Measurements from ENCODE around the gene LRP1B.

The LRP1B gene

DNA sequence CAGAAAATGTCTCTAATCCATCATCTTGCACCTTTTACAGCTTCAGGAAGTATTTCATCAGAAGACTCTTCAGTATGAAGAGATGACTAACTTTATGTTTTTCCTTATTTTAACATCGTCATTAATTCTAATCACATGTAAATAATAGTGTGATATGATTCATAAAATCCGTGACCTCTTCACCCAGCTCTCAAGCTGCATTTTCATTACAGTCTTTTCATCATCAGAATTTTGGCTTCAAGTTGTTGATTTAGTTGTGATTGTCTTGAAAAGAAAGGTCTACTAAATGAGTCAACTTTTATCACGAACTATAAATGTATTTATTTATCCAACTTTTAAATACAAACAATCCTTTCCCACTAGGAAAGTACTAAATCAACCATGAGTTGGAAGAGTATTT, 410.3 kb downstream of the LRP1B start:
- TF ChIP-seq TEAD4 (IDR thresholded peaks at IDR 0.05), result no peak
- TF ChIP-seq, protein P1, sequence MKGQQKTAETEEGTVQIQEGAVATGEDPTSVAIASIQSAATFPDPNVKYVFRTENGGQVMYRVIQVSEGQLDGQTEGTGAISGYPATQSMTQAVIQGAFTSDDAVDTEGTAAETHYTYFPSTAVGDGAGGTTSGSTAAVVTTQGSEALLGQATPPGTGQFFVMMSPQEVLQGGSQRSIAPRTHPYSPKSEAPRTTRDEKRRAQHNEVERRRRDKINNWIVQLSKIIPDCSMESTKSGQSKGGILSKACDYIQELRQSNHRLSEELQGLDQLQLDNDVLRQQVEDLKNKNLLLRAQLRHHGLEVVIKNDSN (IDR thresholded peaks at IDR 0.05), result no peak
- no peak for TF ChIP-seq NFIC (IDR thresholded peaks at IDR 0.05)
- TF ChIP-seq CREB1 (IDR thresholded peaks at IDR 0.05; ENCODE audit: low read depth), result no peak
- TF ChIP-seq YY1 (IDR thresholded peaks at IDR 0.05; ENCODE audit: low read depth), result no peak
- no peak for TF ChIP-seq RAD21 (IDR thresholded peaks at IDR 0.05; ENCODE audit: low read depth)
- no peak for TF ChIP-seq CEBPB (IDR thresholded peaks at IDR 0.05)

DNA sequence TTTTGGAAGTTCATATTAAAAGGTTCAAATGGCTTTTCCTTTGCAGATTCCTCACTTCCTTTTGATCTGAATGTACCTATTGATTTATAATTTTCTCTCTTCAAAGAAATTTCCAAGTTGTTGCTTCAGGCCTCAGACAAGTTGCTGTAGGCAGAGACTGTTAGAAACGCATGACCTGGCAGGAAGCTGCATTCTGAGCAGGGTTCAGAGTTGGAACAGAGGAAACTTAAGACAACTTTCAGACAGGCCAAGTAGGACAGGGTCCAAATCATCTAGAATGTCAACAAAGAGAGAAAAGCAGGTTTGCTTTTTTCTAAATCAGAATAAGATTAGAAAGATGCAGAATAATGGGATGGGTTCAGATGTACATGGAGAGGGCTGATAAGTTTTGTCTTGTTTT, 416.3 kb downstream of the LRP1B start:
- no peak for TF ChIP-seq CEBPB (IDR thresholded peaks at IDR 0.05)
- TF ChIP-seq CREB1 (IDR thresholded peaks at IDR 0.05; ENCODE audit: low read depth), result no peak
- TF ChIP-seq, protein P2, sequence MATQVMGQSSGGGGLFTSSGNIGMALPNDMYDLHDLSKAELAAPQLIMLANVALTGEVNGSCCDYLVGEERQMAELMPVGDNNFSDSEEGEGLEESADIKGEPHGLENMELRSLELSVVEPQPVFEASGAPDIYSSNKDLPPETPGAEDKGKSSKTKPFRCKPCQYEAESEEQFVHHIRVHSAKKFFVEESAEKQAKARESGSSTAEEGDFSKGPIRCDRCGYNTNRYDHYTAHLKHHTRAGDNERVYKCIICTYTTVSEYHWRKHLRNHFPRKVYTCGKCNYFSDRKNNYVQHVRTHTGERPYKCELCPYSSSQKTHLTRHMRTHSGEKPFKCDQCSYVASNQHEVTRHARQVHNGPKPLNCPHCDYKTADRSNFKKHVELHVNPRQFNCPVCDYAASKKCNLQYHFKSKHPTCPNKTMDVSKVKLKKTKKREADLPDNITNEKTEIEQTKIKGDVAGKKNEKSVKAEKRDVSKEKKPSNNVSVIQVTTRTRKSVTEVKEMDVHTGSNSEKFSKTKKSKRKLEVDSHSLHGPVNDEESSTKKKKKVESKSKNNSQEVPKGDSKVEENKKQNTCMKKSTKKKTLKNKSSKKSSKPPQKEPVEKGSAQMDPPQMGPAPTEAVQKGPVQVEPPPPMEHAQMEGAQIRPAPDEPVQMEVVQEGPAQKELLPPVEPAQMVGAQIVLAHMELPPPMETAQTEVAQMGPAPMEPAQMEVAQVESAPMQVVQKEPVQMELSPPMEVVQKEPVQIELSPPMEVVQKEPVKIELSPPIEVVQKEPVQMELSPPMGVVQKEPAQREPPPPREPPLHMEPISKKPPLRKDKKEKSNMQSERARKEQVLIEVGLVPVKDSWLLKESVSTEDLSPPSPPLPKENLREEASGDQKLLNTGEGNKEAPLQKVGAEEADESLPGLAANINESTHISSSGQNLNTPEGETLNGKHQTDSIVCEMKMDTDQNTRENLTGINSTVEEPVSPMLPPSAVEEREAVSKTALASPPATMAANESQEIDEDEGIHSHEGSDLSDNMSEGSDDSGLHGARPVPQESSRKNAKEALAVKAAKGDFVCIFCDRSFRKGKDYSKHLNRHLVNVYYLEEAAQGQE (IDR thresholded peaks at IDR 0.05; ENCODE audit: low read depth), result no peak

DNA sequence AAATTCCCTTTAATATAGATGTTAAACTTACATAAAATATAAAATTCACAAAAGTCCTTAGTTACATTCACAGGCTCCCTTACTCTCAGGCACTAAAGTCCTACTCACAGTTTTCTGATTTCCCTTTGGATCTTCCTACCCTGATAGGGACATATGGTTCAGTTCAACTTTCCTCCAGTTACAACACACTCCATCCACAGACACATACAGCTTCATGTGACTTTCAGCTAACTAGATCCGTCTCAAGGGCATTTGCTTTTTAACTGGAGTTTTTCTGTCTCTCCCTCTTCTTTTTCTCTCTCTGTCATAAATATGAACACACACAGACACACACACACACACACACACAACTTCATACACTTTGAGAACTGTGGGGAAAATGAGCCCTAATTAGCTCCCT, 419.2 kb downstream of the LRP1B start:
- TF ChIP-seq, protein P2 (IDR thresholded peaks at IDR 0.05; ENCODE audit: low read depth), result no peak
- TF ChIP-seq RAD21 (IDR thresholded peaks at IDR 0.05; ENCODE audit: low read depth), result no peak
- no peak for TF ChIP-seq NFIC (IDR thresholded peaks at IDR 0.05)
- TF ChIP-seq TCF12 (IDR thresholded peaks at IDR 0.05; ENCODE audit: low read depth), result no peak
- TF ChIP-seq CEBPB (IDR thresholded peaks at IDR 0.05), result no peak
- TF ChIP-seq TEAD4 (IDR thresholded peaks at IDR 0.05), result no peak
- TF ChIP-seq EGR1 (IDR thresholded peaks at IDR 0.05), result no peak
- TF ChIP-seq FOXM1 (IDR thresholded peaks at IDR 0.05; ENCODE audit: borderline replicate concordance, low read depth), result no peak
- TF ChIP-seq CREB1 (IDR thresholded peaks at IDR 0.05; ENCODE audit: low read depth), result no peak

DNA sequence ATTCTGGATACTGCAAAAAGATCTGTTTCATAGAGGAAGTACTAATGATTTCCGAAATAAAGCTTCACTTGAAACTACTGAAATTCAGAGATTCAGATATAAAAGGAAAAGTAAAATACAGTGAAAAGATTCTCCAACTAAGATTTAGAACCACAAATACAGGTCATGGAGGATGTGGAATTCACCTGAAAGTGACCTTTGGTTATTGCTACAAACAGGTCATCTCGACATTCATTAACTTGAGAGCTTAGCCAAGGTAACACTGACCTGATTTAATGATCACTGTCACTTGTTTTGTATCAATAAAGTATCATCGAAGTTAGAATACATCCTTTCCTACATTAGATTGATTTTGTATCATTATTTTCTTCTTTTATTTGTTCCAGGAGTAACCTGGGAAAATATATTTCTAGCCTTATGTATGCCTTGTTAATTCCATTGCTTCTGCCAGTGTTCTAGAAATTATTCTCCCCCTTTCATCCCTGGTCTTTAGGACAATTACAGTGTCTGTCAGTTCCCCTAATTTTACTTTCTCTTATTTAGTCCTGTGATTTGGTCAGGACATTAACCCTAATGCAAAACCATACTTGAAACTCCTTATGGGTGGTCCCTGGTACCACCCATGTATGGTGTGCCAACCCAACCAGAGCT, 420.1 kb downstream of the LRP1B start:
- TF ChIP-seq, protein P3, sequence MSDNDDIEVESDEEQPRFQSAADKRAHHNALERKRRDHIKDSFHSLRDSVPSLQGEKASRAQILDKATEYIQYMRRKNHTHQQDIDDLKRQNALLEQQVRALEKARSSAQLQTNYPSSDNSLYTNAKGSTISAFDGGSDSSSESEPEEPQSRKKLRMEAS (IDR thresholded peaks at IDR 0.05), result no peak
- TF ChIP-seq EP300 (IDR thresholded peaks at IDR 0.05; ENCODE audit: borderline replicate concordance), result no peak
- TF ChIP-seq YY1 (IDR thresholded peaks at IDR 0.05; ENCODE audit: low read depth), result no peak
- TF ChIP-seq TAF1 (IDR thresholded peaks at IDR 0.05; ENCODE audit: low read depth), result no peak
- TF ChIP-seq, protein P1 (IDR thresholded peaks at IDR 0.05), result no peak
- no peak for TF ChIP-seq FOXM1 (IDR thresholded peaks at IDR 0.05; ENCODE audit: borderline replicate concordance, low read depth)
- no peak for TF ChIP-seq TEAD4 (IDR thresholded peaks at IDR 0.05)
- no peak for TF ChIP-seq TCF12 (IDR thresholded peaks at IDR 0.05; ENCODE audit: low read depth)
- TF ChIP-seq CREB1 (IDR thresholded peaks at IDR 0.05; ENCODE audit: low read depth), result no peak
- no peak for TF ChIP-seq NFIC (IDR thresholded peaks at IDR 0.05)
- TF ChIP-seq CEBPB (IDR thresholded peaks at IDR 0.05), result no peak
- TF ChIP-seq, protein P2 (IDR thresholded peaks at IDR 0.05; ENCODE audit: low read depth), result no peak
- TF ChIP-seq EGR1 (IDR thresholded peaks at IDR 0.05), result no peak

DNA sequence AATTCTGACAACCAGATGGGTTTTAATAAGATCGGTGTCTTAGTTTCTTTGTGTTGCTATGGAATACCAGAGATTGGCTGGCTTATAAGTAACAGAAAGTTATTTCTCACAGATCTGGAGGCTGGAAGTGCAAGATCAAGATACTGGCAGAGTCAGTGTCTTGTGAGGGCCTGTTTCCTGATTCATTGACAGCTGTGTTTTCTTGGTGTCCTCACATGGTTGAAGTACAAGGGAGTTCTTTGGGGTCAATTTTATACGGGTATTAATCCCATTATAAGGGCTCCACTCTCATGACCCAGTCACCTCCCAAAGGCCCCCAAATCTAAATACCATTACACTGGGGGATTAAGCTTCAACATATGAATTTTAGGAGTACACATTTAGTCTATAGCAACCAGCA, 421.1 kb downstream of the LRP1B start:
- no peak for TF ChIP-seq CREB1 (IDR thresholded peaks at IDR 0.05; ENCODE audit: low read depth)
- no peak for TF ChIP-seq TCF12 (IDR thresholded peaks at IDR 0.05; ENCODE audit: low read depth)
- TF ChIP-seq FOXM1 (IDR thresholded peaks at IDR 0.05; ENCODE audit: borderline replicate concordance, low read depth), result no peak
- TF ChIP-seq, protein P1 (IDR thresholded peaks at IDR 0.05), result no peak
- no peak for TF ChIP-seq EP300 (IDR thresholded peaks at IDR 0.05; ENCODE audit: borderline replicate concordance)
- TF ChIP-seq, protein P2 (IDR thresholded peaks at IDR 0.05; ENCODE audit: low read depth), result no peak
- TF ChIP-seq, protein P3 (IDR thresholded peaks at IDR 0.05), result no peak
- no peak for TF ChIP-seq CEBPB (IDR thresholded peaks at IDR 0.05)
- no peak for TF ChIP-seq RAD21 (IDR thresholded peaks at IDR 0.05; ENCODE audit: low read depth)
- TF ChIP-seq YY1 (IDR thresholded peaks at IDR 0.05; ENCODE audit: low read depth), result no peak

Measured in Ishikawa (cell line).